Keratinocyte (primary cell): Measurements from ENCODE around the gene SFT2D1. TPM values are rescaled to one million over a fixed set of nuclear protein-coding genes. Genes with fewer than 3 reads are reported as not detected.
A peak's percentile ranks its signal among the peaks of the same experiment; 100 is the strongest.

Source experiments
- DNase-seq: peaks from one replicate; pipeline ENCODE4 v3.0.0-alpha.2; 2011; ENCODE audit warnings: low read depth, missing footprints, low spot score
- FAIRE-seq: peaks from 2 replicates; lab custom pipeline; 2011; peaks lifted over from hg19 to GRCh38; lab: Jason Lieb, UNC
- H2AFZ ChIP-seq: 2 replicates; pipeline ENCODE4 v1.6.0; 2012; ENCODE audit warnings: low read length, control low read depth, inconsistent platforms; ENCODE audit not compliant: control insufficient read depth
- H3K27ac ChIP-seq: 2 replicates; pipeline ENCODE4 v1.5.1; 2011; ENCODE audit warnings: low read length; ENCODE audit not compliant: control insufficient read depth, insufficient read depth
- H3K27me3 ChIP-seq: 3 replicates; pipeline ENCODE4 v1.6.0; 2011; ENCODE audit warnings: low read length; ENCODE audit not compliant: control insufficient read depth, insufficient read depth; ENCODE audit errors: extremely low read depth
- H3K36me3 ChIP-seq, 2 experiments: 2 replicates in 1 of 2; 3 replicates in 1 of 2; pipeline ENCODE4 v1.5.1; 2011; ENCODE audit warnings: low read length in 2 of 2, mild to moderate bottlenecking in 1 of 2; ENCODE audit not compliant: control insufficient read depth in 2 of 2, insufficient read depth in 2 of 2; ENCODE audit errors: extremely low read depth in 1 of 2
- H3K4me1 ChIP-seq: 3 replicates; pipeline ENCODE4 v1.5.1; 2011; ENCODE audit warnings: low read length; ENCODE audit not compliant: control insufficient read depth, insufficient read depth; ENCODE audit errors: extremely low read depth
- H3K4me2 ChIP-seq: 3 replicates; pipeline ENCODE4 v1.6.0; 2011; ENCODE audit warnings: low read depth, low read length; ENCODE audit not compliant: control insufficient read depth, insufficient read depth; ENCODE audit errors: extremely low read depth
- H3K4me3 ChIP-seq, 3 experiments: fragments of 200-600 bp in 1 of 3; sonication (generic) in 1 of 3; 2 replicates in 2 of 3; 3 replicates in 1 of 3; pipeline ENCODE4 v1.5.1; 2011 to 2016; ENCODE audit warnings: low read length in 3 of 3, mild to moderate bottlenecking in 3 of 3, control low read depth in 2 of 3, inconsistent platforms in 1 of 3, low read depth in 1 of 3, mixed read lengths in 1 of 3, mixed run types in 1 of 3, moderate library complexity in 1 of 3; ENCODE audit not compliant: control insufficient read depth in 2 of 3, insufficient read depth in 2 of 3; ENCODE audit errors: extremely low read depth in 1 of 3
- H3K79me2 ChIP-seq: 2 replicates; pipeline ENCODE4 v1.6.0; 2012; ENCODE audit warnings: low read length; ENCODE audit not compliant: control insufficient read depth, insufficient read depth
- H3K9ac ChIP-seq: 3 replicates; pipeline ENCODE4 v1.6.0; 2011; ENCODE audit warnings: low read length; ENCODE audit not compliant: control insufficient read depth, insufficient read depth; ENCODE audit errors: extremely low read depth
- H3K9me1 ChIP-seq: 3 replicates; pipeline ENCODE4 v1.6.0; 2011; ENCODE audit warnings: low read length; ENCODE audit not compliant: control insufficient read depth, insufficient read depth; ENCODE audit errors: extremely low read depth
- H3K9me3 ChIP-seq: 2 replicates; pipeline ENCODE4 v1.5.1; 2012; ENCODE audit warnings: low read depth, low read length; ENCODE audit not compliant: control insufficient read depth
- H4K20me1 ChIP-seq: 3 replicates; pipeline ENCODE4 v1.6.0; 2011; ENCODE audit warnings: low read length; ENCODE audit not compliant: control insufficient read depth, insufficient read depth; ENCODE audit errors: extremely low read depth
- CTCF ChIP-seq, 3 experiments: IDR thresholded peaks in 1 of 3; conservative IDR thresholded peaks in 1 of 3; optimal IDR thresholded peaks in 1 of 3; 2 replicates in 2 of 3; 3 replicates in 1 of 3; pipeline versions ENCODE3 to v1.5.1; 2011; ENCODE audit warnings: low read length in 3 of 3, mild to moderate bottlenecking in 3 of 3, moderate library complexity in 2 of 3, control low read depth in 1 of 3, inconsistent platforms in 1 of 3; ENCODE audit not compliant: insufficient read depth in 2 of 3; ENCODE audit errors: extremely low read depth in 1 of 3
- EZH2 ChIP-seq: IDR thresholded peaks from one replicate; pipeline ENCODE4 v1.6.1; 2012; ENCODE audit warnings: inconsistent platforms, mild to moderate bottlenecking, low read length, moderate library complexity
- dilution Hi-C: fragments of 300-500 bp; cut with MboI; formaldehyde crosslinking; loops from one replicate; pipeline ENCODE4 v1.7.0; 2020; ENCODE audit warnings: low sequenced_read_pairs; ENCODE audit not compliant: extremely low pct_ligation_motif_present
- polyA plus RNA-seq, 5 experiments: library from polyadenylated mRNA; depleted of rRNA in 3 of 5; stranded (reverse) in 3 of 5; stranded (forward) in 1 of 5; unstranded in 1 of 5; fragments of >200 nt; gene quantifications; 1 replicate in 1 of 5; 2 replicates in 3 of 5; 3 replicates in 1 of 5; pipeline versions ENCODE4 v1.2.1 to v1.2.3, GENCODE V29; 2011 to 2012; ENCODE audit warnings: missing spikeins in 2 of 5, low read depth in 1 of 5, low replicate concordance in 1 of 5

The SFT2D1 gene
- polyA plus RNA-seq, 1 donor (not counting 4 experiments of a cell fraction or from before 2014, with no cell fraction given): 84.3 TPM

- Histone ChIP-seq H3K4me1 (no peaks in the 10 kb centered on the region), H3K27me3 (no peaks in the 10 kb centered on the region), H3K4me2 (no peak overlapping the region), H3K4me3 (no peak overlapping the region), H3K27ac (no peak overlapping the region), H4K20me1 (peaks cover 6% of the 10 kb centered on the region), H3K9ac (no peak overlapping the region), H3K9me3 (no peaks in the 10 kb centered on the region), H3K79me2 (peaks cover 74% of the 10 kb centered on the region), H3K9me1 (no peaks in the 10 kb centered on the region), H2AFZ (no peak overlapping the region), H3K36me3 (peaks cover 15 to 21% of the 10 kb centered on the region in 2 experiments)
- DNase-seq (no peak), FAIRE-seq (no peak)
- dilution Hi-C loops: no loop called here
- TF ChIP-seq CTCF (optimal IDR thresholded peaks at IDR 0.05 in 1 of 3, IDR thresholded peaks at IDR 0.05 in 1 of 3, conservative IDR thresholded peaks at IDR 0.05 in 1 of 3; ENCODE audit: extremely low read depth in 1 of 3, insufficient read depth in 2 of 3, low read length in 3 of 3) (peak in 1 of 3 experiments; percentile 9), EZH2 (no peak)
Measured at GRCh38 chr6:166330612-166331011, 11.7 kb downstream of the SFT2D1 start.

- H2AFZ ChIP-seq: no peak overlapping the region
- H4K20me1 ChIP-seq: no peaks in the 10 kb centered on the region
- H3K9me1 ChIP-seq: no peaks in the 10 kb centered on the region
- H3K4me1 ChIP-seq: no peaks in the 10 kb centered on the region
- FAIRE-seq (no peak), DNase-seq (no peak)
- no peak overlapping the region for H3K4me2 ChIP-seq
- H3K36me3 ChIP-seq: peaks cover 14 to 24% of the 10 kb centered on the region in 2 experiments
- TF ChIP-seq CTCF (optimal IDR thresholded peaks at IDR 0.05 in 1 of 3, IDR thresholded peaks at IDR 0.05 in 1 of 3, conservative IDR thresholded peaks at IDR 0.05 in 1 of 3; ENCODE audit: extremely low read depth in 1 of 3, insufficient read depth in 2 of 3, low read length in 3 of 3): no peak
- H3K9ac ChIP-seq: no peak overlapping the region
- no peaks in the 10 kb centered on the region for H3K9me3 ChIP-seq
- H3K4me3 ChIP-seq: no peak overlapping the region
- H3K79me2 ChIP-seq: peaks cover 26% of the 10 kb centered on the region
- H3K27me3 ChIP-seq: no peaks in the 10 kb centered on the region
- no peak overlapping the region for H3K27ac ChIP-seq
- dilution Hi-C loops: no loop called here
Measured at GRCh38 chr6:166325383-166326042, 16.8 kb downstream of the SFT2D1 start.
